MCF 10A (cell line): ENCODE results near the gene TEPSIN. TPM values are rescaled to one million over a fixed set of nuclear protein-coding genes. Genes with fewer than 3 reads are reported as not detected.

Experiments
- BruUV-seq: library from RNA; stranded (reverse); fragments of 400-500 nt; replicated peaks from 2 replicates; lab custom pipeline; 2021; lab: Mats Ljungman, UMichigan
- CTCF ChIA-PET: fragments of 300-600 bp; sonication (Branson Sonifier 250); formaldehyde crosslinking; extraction: SDS; loops from one replicate; lab custom pipeline; 2021; ENCODE audit warnings: antibody characterized with exemption, inconsistent platforms; lab: Yijun Ruan, JAX
- POLR2A ChIA-PET: fragments of 300-600, 350-650 bp; sonication (Branson Sonifier 250); formaldehyde crosslinking; extraction: SDS; loops from one replicate; lab custom pipeline; 2020; ENCODE audit warnings: antibody characterized with exemption, inconsistent platforms; lab: Yijun Ruan, JAX
- DNase-seq: peaks from one replicate; pipeline ENCODE4 v3.0.0-alpha.2; 2018; ENCODE audit not compliant: unreplicated experiment
- H3K27ac Mint-ChIP-seq: one replicate; pipeline ENCODE4 v1.8.0; 2022; ENCODE audit warnings: mild to moderate bottlenecking, low read depth, mixed read lengths; ENCODE audit not compliant: unreplicated experiment
- H3K27me3 Mint-ChIP-seq: one replicate; pipeline ENCODE4 v1.8.0; 2022; ENCODE audit warnings: mixed read lengths; ENCODE audit not compliant: insufficient read depth, unreplicated experiment
- H3K36me3 Mint-ChIP-seq: one replicate; pipeline ENCODE4 v1.8.0; 2022; ENCODE audit warnings: mild to moderate bottlenecking, moderate library complexity, mixed read lengths; ENCODE audit not compliant: insufficient read depth, unreplicated experiment
- H3K4me1 Mint-ChIP-seq: one replicate; pipeline ENCODE4 v1.8.0; 2022; ENCODE audit warnings: mixed read lengths; ENCODE audit not compliant: insufficient read depth, unreplicated experiment
- H3K4me3 Mint-ChIP-seq: one replicate; pipeline ENCODE4 v1.8.0; 2022; ENCODE audit warnings: mild to moderate bottlenecking, moderate library complexity, mixed read lengths; ENCODE audit not compliant: unreplicated experiment
- H3K9me3 Mint-ChIP-seq: one replicate; pipeline ENCODE4 v1.8.0; 2022; ENCODE audit warnings: mixed read lengths; ENCODE audit not compliant: unreplicated experiment
- intact Hi-C: fragments of 100-400 bp; cut with micrococcal nuclease; formaldehyde crosslinking; loops from 2 replicates; pipeline ENCODE4 v1.14.1; 2022
- total RNA-seq: library from RNA; stranded (reverse); gene quantifications from 2 replicates; pipeline ENCODE4 v1.2.3, GENCODE V29; 2022
- TF ChIP-seq, protein P1 (sequence below): fragments of 200-600 bp; IDR thresholded peaks from one replicate; pipeline ENCODE4 v1.8.0; 2022; ENCODE audit warnings: antibody characterized with exemption, mild to moderate bottlenecking; ENCODE audit not compliant: unreplicated experiment

TEPSIN gene
- total RNA-seq, 1 experiment from 2014 or later, result 27.4 TPM

DNA sequence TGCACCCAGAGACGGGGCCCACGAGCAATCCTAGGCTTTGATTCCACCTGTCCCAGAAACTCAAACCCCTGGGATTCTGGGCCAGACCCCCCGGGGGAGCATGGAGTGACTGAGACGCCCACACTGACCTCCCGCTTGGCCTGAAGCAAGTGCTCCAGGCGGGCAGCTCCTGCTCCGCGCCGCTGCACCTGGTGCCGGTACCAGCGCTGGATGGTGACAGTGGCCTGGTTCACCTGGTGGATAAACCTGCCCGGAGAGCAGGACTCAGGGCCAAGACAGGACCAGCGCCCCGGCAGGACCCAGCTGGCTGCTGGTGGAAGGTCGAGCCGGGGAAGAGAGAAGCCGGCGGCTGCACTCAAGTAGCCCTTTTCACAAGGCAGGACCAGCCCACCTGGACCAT, 38.7 kb downstream of the TEPSIN start:
- H3K36me3 Mint-ChIP-seq, result peaks cover 19% of the 10 kb centered on the region
- no peaks in the 10 kb centered on the region for H3K9me3 Mint-ChIP-seq
- TF ChIP-seq, protein P1, sequence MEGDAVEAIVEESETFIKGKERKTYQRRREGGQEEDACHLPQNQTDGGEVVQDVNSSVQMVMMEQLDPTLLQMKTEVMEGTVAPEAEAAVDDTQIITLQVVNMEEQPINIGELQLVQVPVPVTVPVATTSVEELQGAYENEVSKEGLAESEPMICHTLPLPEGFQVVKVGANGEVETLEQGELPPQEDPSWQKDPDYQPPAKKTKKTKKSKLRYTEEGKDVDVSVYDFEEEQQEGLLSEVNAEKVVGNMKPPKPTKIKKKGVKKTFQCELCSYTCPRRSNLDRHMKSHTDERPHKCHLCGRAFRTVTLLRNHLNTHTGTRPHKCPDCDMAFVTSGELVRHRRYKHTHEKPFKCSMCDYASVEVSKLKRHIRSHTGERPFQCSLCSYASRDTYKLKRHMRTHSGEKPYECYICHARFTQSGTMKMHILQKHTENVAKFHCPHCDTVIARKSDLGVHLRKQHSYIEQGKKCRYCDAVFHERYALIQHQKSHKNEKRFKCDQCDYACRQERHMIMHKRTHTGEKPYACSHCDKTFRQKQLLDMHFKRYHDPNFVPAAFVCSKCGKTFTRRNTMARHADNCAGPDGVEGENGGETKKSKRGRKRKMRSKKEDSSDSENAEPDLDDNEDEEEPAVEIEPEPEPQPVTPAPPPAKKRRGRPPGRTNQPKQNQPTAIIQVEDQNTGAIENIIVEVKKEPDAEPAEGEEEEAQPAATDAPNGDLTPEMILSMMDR, result no peak
- H3K27me3 Mint-ChIP-seq, result no peaks in the 10 kb centered on the region
- no peak overlapping the region for H3K27ac Mint-ChIP-seq
- intact Hi-C loops, result loop anchor here (2.0 kb wide), 1 partner anchor 57 kb away; no protein-coding TSS in a partner anchor
- no peak overlapping the region for H3K4me3 Mint-ChIP-seq
- no peaks in the 10 kb centered on the region for H3K4me1 Mint-ChIP-seq
- ChIA-PET POLR2A (no interaction called here), CTCF (interaction anchor here (0.6 to 1.9 kb wide), 6 partner anchors 9 to 177 kb away, joined by 3 to 7 read pairs (median 3); no protein-coding TSS in a partner anchor)
- no peak for DNase-seq
- no TSS peak for BruUV-seq

DNA sequence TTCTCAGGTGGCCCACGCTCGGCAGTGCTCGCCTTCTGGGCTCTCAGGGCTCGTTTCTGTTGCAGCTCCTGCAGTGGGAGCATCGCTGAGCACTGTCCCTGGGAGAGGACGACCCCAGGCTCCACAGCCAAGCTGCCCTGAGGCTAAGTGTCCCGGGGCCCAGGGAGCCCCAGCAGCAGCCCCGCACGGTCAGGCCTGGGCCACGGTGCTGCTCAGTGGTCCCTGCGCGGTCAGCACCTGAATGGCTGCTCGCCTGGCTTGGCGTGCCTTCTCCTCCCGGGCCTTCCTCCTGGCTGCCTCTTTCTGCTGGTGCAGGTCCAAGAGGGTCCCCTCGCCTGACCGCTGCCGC, 39.4 kb downstream of the TEPSIN start:
- Mint-ChIP-seq H3K4me1 (no peaks in the 10 kb centered on the region), H3K36me3 (peaks cover 17% of the 10 kb centered on the region), H3K9me3 (no peaks in the 10 kb centered on the region), H3K27me3 (no peaks in the 10 kb centered on the region), H3K27ac (no peak overlapping the region), H3K4me3 (no peak overlapping the region)
- DNase-seq, result no peak
- POLR2A ChIA-PET, result no interaction called here
- intact Hi-C loops, result no loop called here
- CTCF ChIA-PET, result interaction anchor here (1.2 to 1.6 kb wide), 2 partner anchors 12 to 56 kb away, joined by 3 to 4 read pairs; no protein-coding TSS in a partner anchor
- no TSS peak for BruUV-seq
- TF ChIP-seq, protein P1, result no peak

DNA sequence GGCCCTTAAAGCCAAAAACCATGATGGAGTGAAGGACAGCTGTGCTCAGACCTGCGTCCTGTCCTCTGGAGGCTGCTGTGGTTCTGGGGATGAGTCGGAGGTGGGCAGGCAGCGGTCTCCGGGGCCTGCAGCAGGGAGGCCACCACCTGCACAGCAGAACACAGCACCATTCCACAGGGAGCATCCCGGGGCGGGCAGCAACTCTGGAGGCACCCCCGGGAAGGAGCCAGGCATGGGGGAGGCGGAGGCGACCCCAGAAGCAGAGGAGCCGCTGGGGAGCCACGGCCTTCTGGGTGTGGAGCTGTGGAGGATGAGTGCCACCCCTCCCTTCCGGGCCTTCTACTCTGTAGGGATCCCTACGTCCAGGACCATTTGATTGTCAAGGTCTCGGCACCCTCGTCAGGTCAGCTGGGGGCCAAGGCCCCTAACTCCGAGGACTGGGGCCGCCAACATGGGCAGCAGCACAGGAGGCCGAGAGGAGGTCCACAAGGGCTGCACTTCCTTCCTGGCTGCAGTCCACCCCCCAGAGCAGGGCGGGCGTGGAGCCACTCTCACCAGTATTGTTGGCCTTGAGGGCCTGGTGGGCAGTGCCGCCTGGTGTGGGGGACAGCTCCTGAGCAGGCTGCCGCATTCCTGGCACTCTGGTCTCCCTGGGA, 39.9 kb downstream of the TEPSIN start:
- Mint-ChIP-seq H3K27ac (no peak overlapping the region), H3K27me3 (no peaks in the 10 kb centered on the region), H3K36me3 (peaks cover 12% of the 10 kb centered on the region), H3K4me3 (no peak overlapping the region), H3K9me3 (no peaks in the 10 kb centered on the region), H3K4me1 (no peaks in the 10 kb centered on the region)
- TF ChIP-seq, protein P1, result no peak
- no peak for DNase-seq
- intact Hi-C loops, result no loop called here
- no TSS peak for BruUV-seq
- ChIA-PET CTCF (interaction anchor here (1.2 to 1.6 kb wide), 2 partner anchors 11 to 56 kb away, joined by 3 to 4 read pairs; no protein-coding TSS in a partner anchor), POLR2A (no interaction called here)

DNA sequence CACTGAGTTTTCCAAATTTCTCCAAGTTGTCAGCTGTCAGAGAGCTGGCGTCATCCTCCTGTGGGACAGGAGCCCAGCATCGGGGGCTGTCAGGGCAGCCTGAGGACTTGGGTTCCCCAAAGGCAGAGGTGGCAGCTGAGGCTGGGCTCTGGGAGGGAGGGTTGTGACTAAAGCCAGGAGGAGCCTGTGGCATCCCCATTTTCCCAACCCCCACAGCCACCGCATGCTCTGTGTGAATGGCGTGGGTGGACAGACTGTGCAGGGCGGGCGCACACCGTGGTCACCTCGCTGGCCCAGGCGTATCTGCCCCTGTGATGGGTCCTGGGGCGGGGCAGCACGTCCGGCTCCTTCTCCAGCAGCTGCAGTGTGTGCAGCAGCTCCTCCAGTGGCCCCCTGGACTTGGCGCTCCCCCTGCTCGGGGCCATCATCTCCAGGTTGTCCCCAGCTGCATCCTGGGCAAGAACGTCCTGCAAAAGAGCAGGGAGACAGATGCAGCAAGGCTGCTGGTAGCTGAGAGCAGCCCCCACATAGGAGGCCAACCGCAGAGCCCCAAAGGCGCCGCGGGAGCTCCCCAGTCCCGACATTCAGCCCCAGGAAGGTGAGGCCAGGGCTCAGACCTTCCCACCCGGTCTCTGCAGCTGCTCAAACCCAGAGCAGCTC, 40.9 kb downstream of the TEPSIN start:
- Mint-ChIP-seq H3K27me3 (no peaks in the 10 kb centered on the region), H3K27ac (no peak overlapping the region), H3K36me3 (peaks cover 7% of the 10 kb centered on the region), H3K4me3 (no peak overlapping the region), H3K4me1 (no peaks in the 10 kb centered on the region), H3K9me3 (no peaks in the 10 kb centered on the region)
- DNase-seq, result no peak
- TF ChIP-seq, protein P1, result no peak
- ChIA-PET POLR2A (no interaction called here), CTCF (interaction anchor here (0.7 to 1.6 kb wide), 2 partner anchors 40 to 55 kb away, joined by 3 to 4 read pairs; no protein-coding TSS in a partner anchor)
- intact Hi-C loops, result no loop called here
- BruUV-seq, result no TSS peak
